Skin of body (tissue), 2 donors: Measurements from ENCODE around the gene SLC16A12. TPM values are rescaled to one million over a fixed set of nuclear protein-coding genes. Genes with fewer than 3 reads are reported as not detected.
"Not testable (repeated sequence)": the region's sequence is repeated elsewhere in the genome, so short reads cannot be mapped to it uniquely, and the experiment has no call there.

ENCODE experiments used
- DNase-seq: peaks from one replicate; lab custom pipeline; 2025; lab: John Stamatoyannopoulos, UW
- total RNA-seq: library from RNA; depleted of rRNA; stranded (reverse); fragments of >200 nt; gene quantifications from one replicate; pipeline ENCODE4 v1.2.3, GENCODE V29; 2014

Gene SLC16A12
- total RNA-seq, 1 donor from 2014 or later = 1.7 TPM

DNA sequence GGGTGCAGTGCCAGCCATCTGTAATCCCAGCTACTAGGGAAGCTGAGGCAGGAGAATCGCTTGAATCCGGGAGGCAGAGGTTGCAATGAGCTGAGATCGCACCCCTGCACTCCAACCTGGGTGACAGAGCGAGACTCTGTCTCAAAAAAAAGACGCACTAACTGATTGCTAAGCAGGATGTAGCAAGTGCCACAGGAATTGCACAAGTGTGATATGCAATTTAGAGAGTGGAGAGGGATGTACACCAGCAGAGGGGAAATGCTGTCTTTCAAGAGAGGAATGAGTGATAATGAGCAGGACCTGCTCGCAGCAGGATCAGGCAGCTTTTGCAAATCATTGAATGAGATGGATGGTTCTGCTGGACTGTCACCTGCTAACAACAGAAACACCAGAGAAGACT, 13.3 kb upstream of the SLC16A12 start:
- DNase-seq = no peak

DNA sequence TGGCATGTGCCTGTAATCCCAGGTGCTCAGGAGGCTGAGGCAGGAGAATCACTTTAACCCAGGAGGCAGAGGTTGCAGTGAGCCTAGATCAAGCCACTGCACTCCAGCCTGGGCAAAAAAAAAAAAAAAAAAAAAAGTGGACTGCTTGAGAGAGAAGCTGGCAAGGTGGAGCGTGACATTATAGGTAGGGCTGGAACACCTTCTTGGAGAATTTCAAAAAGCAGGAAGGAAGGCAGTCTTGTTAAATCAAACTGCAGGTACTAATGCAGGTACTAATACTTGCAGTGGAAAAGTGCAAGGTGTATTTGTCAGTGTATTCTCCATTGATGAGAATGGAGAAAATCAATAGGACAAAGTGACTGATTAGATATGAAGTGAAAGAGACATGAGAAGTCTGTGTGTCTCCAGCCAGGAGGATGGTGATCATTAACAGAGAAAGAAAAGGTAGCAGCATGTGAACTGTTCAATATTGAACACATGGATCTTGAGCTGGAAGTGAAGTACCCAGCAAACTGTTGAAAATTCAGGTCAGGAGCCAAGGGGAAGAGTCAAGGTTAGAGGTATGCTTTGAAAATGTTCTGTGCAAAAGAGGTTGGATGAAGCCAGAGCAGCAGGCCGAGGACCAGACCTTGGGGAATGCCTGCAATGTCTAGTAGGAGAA, 12.6 kb upstream of the SLC16A12 start:
- no peak for DNase-seq

DNA sequence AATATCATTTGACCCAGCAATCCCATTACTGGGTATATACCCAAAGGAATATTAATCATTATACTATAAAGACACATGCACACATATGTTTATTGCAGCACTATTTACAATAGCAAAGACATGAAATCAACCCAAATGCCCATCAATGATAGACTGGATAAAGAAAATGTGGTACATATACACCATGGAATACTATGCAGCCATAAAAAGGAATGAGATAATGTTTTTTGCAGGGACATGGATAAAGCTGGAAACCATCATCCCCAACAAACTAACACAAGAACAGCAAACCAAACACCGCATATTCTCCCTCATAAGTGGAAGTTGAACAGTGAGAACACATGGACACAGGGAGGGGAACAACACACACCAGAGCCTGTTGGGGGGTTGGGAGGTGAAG, 11.3 kb upstream of the SLC16A12 start:
- DNase-seq = not testable (repeated sequence)

DNA sequence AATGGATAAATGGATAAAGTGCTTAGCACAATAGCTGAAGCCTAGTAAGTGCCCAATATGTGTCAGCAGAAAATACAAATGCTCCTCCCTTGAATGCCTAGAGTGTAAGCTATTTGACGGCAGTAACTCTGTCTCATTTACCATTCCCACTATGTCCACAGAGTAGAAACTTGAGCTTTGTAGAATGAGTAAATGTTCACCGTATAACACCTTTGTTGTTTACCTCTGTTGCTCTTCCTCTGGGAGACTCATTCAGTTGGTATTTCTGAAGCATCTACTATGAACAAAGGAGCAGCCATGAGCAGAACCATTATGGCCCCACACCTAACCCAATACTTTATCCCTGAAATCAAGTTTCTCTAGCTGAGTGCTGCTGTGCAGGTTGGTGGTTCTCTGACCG, 8.4 kb upstream of the SLC16A12 start:
- DNase-seq = no peak

DNA sequence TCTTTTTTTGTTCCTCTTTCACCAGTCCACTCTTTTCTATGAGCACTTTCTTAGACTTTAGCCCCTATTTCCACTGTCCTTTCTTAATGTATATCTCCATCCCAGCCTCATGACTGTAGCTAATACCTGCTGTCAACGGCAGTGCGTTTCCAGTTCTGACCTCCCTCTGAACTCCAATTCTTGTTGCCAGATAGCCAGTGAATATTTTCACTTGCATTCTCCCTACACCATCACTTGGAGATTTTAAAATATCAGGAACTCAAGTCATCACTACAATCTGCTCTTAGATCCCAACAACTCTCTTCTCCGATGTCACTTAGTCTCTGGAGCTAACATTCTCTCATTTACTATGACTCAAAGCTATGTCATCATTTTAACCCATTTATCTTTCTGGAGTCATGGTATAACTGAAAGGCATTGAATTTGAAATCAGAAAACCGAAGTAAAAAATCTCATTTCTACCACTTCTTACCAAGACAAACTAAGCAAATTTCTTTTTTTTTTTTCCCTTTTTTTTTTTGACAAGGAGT, 5.1 kb upstream of the SLC16A12 start:
- no peak for DNase-seq

DNA sequence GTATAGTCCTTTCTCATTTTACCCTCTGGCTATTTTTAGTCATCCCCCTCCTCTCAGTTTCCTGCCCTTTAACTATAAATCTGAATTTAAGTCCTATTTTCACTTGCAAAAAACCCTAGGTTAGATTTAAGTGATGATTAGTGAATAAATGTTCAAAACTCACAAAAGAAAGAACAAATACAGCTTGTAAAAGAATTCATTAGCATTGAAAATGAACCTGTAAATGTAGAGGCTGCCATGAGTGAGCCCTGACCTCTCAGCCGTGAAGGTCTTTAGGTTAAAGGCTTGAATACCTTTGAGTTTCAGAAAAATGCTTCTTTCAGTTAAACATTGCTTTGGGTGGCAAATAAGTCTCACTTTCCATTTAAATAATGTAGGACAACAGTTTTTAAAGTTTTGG, 2.0 kb upstream of the SLC16A12 start:
- no peak for DNase-seq

DNA sequence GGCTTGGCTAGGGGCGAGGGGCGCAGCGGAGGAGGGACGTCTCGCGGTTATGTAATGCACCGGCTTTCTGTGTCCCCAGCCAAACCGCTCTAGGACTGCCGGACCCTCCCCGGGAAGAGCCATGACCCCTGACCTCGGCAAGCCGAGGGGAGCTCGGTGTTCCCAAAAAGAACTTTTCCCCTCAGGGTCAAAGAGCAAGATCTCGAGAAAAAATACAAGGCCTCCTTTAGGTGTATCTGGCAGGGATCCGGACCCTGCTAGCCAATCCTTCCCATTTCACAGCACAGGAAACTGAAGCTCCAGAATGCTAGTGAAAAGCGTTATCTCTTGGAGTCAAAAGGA, 590 bp upstream of the SLC16A12 start:
- no peak for DNase-seq

DNA sequence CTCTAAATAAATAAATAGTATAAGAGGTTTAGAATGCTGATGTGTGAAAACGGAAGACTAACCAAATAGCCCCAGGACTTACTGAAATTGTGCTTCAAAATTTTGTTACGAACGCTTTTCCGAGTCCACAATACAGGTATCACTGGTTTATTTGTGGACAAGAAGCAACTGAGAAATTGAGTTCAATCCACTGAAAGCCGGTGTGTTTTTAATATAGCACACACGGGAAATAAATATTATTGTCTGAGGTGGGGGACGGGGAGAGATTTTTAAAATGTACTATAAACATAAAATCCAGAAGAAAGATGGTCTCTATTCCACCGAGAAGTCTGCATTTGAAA, 598 bp downstream of the SLC16A12 start:
- no peak for DNase-seq

DNA sequence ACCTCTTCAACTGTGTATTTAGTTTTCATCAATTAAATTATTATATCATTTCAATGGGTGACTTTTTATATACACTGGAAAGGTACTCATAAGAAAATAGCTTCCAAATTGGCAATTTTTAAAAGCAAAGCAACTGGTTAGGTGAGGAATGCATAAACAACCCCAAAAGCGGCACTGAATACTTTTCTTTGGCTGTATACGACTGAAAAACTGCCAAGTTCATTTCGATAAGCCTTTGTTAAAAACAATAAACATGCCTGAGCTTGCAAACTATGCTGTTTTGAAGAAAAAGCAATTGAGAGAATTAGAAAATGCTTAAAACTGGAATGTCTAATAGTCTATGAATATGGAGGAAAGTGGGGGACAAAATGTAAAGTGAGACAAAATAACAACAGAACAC, 2.9 kb downstream of the SLC16A12 start:
- no peak for DNase-seq

DNA sequence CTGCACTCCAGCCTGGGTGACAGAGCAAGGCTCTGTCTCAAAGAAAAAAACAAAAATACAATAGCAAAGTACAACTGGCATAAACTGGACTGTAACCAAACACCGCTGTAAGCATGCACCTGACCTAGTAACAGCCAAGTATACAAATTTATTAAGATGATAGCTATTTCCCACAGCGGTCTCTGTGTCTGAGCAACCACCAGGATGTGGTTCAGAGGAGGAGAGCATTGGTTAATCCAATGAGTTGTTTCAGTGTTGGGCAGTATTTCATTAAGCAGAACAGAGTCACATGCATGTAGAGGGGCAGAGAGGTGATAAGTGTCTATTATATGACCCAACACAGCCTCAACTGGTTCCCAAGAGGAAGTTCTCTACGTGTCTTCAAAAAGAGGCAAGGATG, 4.0 kb downstream of the SLC16A12 start:
- no peak for DNase-seq

DNA sequence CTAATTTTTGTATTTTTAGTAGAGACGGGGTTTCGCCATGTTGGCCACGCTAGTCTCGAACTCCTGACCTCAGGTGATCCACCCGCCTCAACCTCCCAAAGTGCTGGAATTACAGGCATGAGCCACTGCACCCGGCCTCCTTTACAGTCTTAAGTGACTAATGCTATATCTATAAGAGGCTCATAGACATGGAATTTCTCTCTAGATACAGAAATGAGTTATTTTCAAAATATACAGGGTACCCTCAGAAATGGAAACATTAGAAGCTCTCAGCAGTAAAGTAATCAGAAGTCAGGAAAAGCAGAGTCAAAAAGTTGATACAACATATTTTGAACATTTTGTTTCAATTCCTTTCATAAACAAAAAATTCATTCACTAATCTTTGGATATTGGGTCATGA, 5.7 kb downstream of the SLC16A12 start:
- DNase-seq = not testable (repeated sequence)

DNA sequence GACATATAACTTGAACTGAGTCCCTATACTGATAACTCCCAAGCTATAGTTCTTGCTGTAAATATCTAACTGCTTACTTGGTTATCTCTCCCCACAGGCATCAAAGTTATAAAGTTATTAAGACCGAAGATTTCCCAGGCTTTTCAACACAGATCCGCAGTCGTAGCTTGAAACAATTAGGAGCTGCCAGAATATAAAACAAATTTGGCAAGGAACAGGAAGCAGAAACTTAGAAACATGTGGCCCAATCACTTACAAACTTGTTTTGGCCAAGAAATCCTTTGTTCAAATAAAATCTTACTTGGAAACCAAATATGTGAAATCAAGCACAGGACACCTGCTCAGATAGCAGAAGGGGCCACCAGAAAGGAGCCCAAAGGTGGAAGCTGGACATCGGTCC, 9.0 kb downstream of the SLC16A12 start:
- peak; percentile 71 for DNase-seq

DNA sequence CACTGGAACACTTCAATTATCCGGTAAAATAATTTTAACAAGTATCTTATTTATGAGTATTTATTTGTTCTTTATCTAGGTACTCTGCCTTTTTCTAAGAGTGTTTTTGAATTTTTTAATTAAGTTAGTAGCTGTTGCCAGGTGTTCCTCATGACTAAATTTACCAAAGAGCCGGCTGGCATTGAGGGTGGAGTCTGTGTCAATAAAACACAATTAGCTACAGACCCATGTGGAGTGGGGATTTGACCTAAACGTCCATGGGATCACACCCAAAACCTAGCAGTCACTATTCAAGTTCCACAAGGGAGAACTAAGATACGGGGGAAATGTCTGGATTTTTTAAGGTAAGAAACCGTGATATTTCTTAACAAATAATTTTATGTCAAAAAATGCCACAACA, 9.8 kb downstream of the SLC16A12 start:
- no peak for DNase-seq

DNA sequence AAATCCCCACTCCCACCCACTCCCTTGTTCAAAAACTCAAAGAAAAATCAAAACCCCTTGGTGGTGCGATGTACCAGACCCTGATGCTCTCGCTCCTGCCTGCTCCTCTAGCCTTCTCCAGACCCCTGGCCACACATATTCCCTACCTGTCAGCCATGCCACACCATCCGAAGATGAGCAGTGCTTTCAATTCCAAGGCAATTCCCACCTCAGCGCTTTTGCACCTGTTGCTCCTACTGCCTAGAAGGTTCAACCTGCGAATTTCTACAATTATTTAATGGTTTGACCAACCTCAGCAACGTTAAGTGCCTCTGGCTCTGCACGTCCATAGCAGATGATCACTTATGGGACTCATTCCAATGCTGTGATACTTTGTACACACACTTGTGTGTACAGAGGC, 11.1 kb downstream of the SLC16A12 start:
- no peak for DNase-seq

DNA sequence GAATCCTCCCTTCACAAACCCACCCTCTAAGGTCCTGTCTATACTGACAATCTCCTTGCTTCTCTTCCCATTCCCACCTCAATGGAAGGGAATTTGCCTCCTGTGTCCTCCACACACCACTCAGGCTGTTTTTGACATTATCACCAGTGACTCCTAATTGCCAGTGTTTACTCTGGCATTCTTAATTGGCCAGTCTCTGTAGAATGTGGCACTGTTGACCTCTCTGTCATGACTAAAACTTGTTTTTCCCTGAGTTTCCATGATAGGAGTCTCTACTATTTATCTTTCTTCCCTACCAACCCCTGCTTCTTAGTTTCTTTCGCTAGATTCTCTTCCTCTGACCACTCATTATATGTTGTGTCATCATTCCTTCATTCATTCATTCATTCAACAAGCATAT, 12.1 kb downstream of the SLC16A12 start:
- DNase-seq = no peak

DNA sequence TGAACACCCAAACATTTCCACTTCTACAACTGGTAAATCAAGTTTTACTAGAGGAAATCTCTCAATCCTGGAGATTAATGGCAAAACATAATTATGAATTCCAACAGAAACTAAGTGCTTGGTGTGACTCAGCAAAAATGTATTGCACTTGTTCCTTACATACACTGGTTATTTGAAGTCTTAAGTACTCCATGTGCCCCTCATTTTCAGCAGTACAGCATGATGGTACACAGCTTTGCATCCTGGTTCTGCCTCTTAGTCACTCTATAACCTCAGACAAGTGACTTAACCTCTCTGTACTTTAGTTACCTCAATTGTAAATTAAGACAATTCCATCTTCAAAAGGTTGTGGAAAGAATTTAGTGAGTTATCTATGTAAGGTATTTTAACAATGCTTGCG, 12.9 kb downstream of the SLC16A12 start:
- DNase-seq = no peak

DNA sequence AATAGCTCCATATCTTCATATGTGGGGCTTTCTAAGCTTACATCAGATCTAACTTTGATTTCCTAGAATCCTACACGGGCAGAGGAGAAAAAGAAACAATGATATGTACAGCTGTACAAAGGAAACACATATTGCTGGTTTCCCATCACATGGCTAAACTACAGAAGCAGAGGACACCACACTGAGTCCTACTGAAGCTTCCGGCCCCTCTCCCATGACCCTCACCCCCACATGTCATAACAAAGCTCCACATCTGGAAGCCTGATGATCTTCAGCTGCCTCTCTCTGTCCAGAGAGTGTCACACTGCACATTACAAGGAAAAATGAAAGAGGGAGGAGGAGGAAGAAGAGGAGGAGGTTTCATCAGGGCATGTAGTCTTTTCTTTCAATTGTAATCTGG, 14.0 kb downstream of the SLC16A12 start:
- DNase-seq = peak; percentile 68

DNA sequence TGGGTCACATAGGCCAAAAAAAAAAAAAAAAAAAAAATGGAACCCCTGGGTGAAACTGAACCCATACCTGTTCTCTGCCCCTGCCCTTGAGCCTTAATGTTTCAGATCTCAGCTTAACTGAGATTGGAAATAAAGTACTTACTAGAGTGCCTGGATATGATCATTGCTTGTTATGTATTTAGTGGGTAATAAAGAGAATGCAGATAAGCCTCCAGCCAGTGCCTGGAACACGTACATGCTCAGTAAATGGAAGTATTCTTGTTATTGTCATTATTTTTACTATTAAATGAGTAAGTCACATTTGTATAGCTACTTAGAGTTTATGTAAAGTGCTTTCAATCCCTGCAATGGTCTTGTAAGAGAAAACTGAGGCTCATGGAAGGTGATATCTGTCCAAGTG, 14.7 kb downstream of the SLC16A12 start:
- DNase-seq = no peak

DNA sequence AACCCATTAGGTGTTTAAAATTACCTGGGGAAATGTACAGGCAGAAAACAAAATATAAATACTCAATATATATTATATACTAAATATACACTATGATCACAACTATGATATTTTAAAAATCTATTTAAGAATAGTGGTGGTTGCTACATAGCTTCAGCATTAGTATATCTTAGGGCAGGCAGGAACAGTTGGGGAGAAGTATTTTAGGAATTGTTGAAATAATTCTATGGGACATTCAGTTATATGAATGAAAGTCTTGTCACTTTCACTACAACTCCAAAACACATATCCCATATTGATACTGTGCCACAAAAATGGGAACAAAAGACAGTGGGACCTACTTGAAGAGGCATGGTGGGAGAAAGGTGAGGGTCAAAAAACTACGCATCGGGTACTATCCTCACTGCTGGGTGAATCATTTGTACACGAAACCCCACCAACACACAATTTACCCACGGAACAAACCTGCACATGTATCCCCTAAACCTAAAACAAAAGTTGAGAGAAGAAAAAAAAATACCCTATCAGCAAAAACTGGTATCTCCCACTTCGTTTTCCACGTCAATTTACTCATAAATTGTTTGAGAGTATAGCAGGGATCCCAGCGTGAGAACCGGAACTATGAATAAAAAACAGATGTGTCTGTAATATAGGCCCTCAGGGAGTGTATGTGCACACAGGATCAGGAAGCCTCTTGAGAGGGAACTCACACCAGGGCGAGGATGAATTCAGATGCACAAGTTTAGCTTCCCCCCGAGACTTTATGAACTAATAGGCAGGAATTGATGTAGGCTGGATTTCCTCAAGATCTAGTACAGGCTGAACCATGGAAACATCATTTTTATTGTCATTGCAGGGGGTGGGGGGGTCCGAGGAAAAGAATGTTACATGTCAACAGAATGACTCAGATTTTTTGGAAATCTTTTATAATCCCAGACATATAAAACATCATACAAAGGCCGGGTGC, 16.2 kb downstream of the SLC16A12 start:
- peak; percentile 90 for DNase-seq

DNA sequence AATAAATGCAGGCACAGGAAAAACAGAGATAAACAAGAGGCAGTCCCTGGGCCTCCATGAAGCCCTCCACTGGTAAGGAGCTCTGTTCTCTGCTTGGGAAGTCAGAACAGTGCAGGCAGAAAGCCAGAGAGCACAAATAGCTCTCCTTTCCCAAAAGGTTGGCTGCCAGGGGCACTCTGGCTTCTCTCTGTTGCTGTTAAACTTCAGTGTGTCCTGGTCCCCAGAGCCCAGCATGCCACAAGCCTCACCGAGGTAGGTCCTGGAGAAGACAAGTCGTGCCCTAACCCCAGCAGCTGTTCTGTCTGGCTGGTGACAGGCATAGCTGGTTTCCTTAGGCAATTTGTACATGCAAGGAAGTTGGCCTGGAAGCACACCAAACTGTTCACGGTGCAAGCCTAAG, 17.3 kb downstream of the SLC16A12 start:
- DNase-seq = no peak

DNA sequence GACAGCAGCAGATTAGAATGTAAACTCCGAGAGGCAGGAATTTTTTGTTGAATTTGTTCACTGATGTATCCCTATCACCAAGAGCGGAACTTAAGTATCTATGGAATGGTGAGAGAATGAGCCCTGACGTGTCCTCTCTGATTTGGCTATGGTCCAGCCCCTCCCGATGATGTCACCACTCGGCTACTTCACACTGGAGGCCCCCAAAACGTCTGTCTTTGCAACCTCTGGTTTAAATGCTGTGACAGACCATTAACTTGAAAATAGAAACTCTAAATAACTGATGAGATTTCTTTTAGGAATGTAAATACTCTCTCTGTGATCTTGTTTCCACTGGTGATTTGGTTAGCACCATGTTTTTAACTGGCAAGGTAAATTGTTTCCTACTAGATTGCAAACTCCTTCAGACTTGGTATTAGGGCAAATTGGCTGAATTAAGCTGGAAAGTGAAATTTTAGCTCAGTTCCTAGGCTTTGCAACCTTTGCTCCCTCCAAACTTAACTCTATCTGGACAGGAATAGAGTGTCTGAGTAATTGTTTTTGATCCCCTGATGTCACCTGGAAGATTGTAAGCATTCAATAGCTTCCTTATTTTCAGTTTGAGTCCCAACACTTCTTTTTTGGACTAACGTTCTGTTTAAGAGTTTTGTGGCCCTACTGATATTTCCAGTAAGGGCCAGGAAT, 19.1 kb downstream of the SLC16A12 start:
- peak; percentile 49 for DNase-seq
